GM10248 (cell line): ENCODE measurements around the gene CCDC187.

ENCODE experiments used
- CTCF ChIA-PET: fragments of 300-600 bp; sonication (Branson Sonifier 250); formaldehyde crosslinking; extraction: SDS; loops from one replicate; lab custom pipeline; 2021; ENCODE audit warnings: antibody characterized with exemption; lab: Yijun Ruan, JAX
- POLR2A ChIA-PET: fragments of 350-650 bp; sonication (Branson Sonifier 250); formaldehyde crosslinking; extraction: SDS; loops from one replicate; lab custom pipeline; 2020; ENCODE audit warnings: antibody characterized with exemption; lab: Yijun Ruan, JAX
- DNase-seq: peaks from one replicate; pipeline ENCODE4 v3.0.0; 2012; ENCODE audit errors: extremely low spot score
- TF ChIP-seq, protein P1 (sequence below): IDR thresholded peaks from 2 replicates; pipeline ENCODE4 v1.5.1; 2012; ENCODE audit warnings: mild to moderate bottlenecking, low read depth; ENCODE audit errors: extremely low read depth, missing control alignments, control extremely low read depth

The CCDC187 gene

DNA sequence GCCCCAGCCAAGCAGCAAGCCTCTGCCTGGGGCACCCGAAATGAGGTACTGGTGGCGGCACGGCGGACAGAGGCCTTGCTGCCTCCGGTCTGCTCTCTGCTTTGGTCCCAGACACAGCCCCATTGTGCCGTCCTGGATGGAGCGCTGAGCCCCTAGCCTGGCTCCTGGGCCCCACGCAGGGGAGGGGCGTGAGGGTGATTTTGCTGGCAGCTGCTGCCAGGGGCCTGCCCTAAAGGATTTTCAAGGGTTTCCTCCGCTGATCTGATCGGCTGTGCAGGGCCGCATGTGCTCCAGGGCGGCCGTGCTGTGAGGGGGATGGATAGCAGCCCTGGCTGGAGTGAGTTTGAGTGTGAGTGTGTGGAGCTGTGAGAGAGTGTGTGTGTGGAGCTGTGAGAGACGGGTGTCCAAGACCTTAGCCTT lies 24.7 kb upstream of the CCDC187 start:
- TF ChIP-seq, protein P1, sequence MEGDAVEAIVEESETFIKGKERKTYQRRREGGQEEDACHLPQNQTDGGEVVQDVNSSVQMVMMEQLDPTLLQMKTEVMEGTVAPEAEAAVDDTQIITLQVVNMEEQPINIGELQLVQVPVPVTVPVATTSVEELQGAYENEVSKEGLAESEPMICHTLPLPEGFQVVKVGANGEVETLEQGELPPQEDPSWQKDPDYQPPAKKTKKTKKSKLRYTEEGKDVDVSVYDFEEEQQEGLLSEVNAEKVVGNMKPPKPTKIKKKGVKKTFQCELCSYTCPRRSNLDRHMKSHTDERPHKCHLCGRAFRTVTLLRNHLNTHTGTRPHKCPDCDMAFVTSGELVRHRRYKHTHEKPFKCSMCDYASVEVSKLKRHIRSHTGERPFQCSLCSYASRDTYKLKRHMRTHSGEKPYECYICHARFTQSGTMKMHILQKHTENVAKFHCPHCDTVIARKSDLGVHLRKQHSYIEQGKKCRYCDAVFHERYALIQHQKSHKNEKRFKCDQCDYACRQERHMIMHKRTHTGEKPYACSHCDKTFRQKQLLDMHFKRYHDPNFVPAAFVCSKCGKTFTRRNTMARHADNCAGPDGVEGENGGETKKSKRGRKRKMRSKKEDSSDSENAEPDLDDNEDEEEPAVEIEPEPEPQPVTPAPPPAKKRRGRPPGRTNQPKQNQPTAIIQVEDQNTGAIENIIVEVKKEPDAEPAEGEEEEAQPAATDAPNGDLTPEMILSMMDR, result no peak
- DNase-seq, result no peak
- CTCF ChIA-PET, result interaction anchor here (1.5 kb wide), 1 partner anchor 9 kb away, joined by 3 read pairs; no protein-coding TSS in a partner anchor
- POLR2A ChIA-PET, result no interaction called here

DNA sequence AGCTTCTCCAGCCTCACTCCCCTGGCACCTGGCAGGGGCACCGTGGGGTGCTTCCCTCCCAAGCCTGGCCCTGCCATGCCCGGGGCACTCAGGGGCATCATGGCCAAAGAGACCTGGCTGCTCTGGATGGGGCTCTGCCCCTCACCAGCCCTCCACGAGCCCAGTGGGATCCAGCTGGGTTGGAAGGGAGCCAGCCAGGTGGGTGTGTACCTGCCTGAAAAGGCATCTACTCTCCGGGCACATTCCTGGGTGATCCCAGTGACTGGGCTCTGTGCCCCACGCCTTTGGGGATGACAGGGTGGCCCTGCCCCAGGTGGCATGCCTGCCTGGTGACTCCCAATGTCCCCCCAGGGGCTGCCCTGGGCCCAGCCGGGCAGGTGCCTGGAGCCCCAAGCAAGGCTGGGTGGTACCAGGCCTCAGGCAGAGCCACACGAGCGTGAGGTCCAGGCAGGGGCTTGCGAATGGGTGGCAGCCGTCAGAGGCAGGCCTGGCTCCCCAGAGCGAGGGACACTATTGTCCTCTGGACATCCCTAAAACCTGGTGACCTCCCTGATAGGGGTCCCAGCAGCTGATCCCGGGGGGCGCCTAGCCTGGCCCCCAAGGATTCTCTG lies 24.2 kb upstream of the CCDC187 start:
- POLR2A ChIA-PET, result no interaction called here
- TF ChIP-seq, protein P1, result no peak
- CTCF ChIA-PET, result no interaction called here
- DNase-seq, result no peak

DNA sequence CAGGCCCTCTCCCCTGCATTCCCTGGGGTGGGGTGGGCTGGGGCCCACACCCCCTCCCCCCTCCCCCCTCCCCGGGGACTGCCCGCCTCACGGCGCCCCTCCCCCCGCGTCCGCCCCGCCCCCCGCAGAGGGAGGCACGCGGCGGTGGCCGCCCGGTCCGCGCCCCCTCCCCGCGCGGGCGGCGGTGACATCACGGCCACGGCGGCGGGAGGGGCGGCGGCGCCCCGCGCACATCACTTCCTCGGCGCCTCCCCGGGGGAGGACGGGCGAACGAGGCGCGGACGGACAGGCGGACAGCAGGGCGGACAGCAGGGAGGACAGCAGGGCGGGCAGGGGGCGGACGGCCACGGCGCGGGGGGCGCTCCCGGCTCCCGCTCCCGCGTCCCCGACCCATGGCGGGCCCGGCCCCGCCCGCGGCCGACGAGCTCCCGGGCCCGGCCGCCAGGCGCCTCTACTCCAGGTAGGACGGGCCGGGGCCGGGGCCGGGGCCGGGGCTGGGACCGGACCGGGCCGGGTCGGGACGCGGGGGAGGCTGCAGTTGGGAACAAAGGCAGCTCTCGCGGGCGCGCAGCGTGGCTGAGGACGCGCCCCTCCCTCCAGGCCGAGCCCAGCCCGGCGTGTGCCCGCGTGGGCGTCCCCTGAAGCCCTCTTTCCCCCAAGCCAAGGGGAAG lies 23.5 kb upstream of the CCDC187 start, which contains the start of gene GPSM1:
TSS of gene GPSM1 (plus strand) at position 236 of the 671 bp plus-strand sequence. CDS start at position 393, 157 bp downstream.
- ChIA-PET CTCF (no interaction called here), POLR2A (no interaction called here)
- TF ChIP-seq, protein P1, result no peak
- DNase-seq, result no peak

DNA sequence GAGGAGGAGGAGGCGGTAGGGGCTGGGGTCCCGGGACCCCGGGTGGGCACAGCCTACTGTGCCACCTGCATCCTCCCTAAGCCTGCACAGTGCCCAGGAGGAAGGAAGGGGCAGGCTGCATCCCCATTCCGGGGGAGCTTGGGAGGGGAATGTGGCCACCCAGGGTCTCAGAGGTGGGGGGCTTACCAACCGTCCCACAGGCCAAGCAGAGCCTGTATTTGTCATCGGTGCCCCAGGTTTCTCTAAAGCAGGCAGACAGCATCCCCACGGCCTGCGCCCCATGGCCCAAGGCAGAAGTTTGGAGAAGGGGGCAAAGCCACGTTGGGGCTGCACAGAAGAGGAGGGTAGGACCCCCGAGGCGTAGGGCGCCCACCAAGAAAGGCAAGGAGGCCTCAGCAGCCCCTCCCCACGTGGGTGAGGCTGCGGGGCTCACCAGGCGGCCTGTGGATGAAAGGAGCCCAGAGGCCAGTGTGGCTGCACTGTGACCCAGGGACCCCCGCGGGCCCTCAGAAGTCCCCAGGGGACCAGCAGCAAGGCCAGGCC lies 22.9 kb upstream of the CCDC187 start:
- ChIA-PET CTCF (no interaction called here), POLR2A (no interaction called here)
- TF ChIP-seq, protein P1, result no peak
- DNase-seq, result no peak

DNA sequence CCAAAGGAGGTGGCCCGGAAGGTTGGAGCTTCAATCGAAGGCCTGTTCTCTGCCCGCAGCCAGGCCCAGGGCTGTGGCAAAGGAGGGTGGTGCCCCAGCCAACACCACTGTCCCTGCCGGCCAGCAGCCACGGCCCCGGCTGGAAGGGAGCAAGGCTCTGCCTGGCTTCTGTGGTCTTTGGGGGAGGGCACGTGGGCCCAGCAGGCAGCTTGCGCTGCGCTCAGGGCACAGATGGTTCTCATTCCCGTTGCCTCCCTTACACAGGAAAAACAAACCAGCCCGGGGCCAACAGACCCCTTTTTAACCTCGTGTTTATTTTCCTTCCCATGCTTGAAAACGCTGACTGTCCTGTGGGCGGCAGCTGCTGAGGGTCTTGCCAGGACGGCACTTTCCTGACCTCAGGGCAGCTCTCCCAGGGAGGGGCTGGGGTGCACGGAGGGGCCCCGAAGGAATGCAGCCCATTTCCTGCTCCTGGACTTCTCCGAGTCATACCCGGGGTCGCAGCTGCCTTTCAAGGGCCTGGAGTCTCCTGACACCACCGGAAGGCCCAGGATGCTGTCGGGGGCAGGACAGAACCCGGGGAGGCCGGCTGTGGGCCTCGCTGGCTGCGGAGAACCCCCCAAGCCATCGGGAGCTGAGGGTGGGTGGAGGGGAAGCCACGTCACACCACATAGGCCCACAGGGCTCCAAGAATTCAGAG lies 22.3 kb upstream of the CCDC187 start:
- no peak for DNase-seq
- TF ChIP-seq, protein P1, result no peak
- CTCF ChIA-PET, result no interaction called here
- POLR2A ChIA-PET, result no interaction called here

DNA sequence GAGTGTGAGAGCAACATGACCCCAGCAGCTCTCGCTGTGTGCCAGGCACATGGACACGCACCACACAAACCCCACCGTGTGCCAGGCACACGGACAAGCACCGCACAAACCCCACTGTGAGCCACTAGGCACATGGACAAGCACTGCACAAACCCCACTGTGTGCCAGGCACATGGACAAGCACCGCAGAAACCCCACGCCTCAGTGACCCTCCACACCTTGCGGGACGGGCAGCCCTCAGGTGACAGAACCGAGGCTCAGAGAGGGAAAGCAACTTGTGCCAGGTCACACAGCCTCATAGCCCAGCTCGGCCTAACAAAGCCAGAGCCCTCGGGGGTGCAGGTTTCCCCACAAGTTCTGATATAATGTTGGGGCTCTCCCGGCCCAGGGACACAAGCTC lies 21.5 kb upstream of the CCDC187 start:
- CTCF ChIA-PET, result no interaction called here
- DNase-seq, result no peak
- POLR2A ChIA-PET, result no interaction called here
- TF ChIP-seq, protein P1, result no peak
